Stimulated activated CD4-positive, alpha-beta T cell treated with anti-CD3 and anti-CD28 coated beads, Interleukin-1b, Interleukin-23, amount 100 ng/mL, for 48 hours (primary cell): Measurements from ENCODE around the gene TSFM.
"Not testable (repeated sequence)": the region's sequence is repeated elsewhere in the genome, so short reads cannot be mapped to it uniquely, and the experiment has no call there.

ENCODE experiments used
- DNase-seq: peaks from one replicate; pipeline ENCODE4 v3.0.0-alpha.2; 2020

Gene TSFM

GRCh38 chr12:57816001-57816854 lies 33.6 kb downstream of the TSFM start:
- DNase-seq = no peak

DNA sequence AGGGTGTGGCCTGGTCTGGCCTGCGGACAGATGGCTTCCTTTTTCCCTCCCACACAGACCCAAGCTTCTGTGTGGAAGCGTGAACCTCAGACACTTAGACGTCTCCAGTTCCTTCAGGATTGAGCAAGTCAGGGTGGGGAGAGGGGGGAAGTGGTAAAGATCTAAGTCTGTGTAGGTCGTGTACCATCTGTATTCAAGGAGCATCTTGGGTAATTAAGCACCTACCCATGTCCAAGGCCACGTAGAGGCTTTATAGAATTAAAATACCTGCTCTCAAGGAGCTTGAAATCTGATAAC lies 34.2 kb downstream of the TSFM start:
- DNase-seq = no peak

DNA sequence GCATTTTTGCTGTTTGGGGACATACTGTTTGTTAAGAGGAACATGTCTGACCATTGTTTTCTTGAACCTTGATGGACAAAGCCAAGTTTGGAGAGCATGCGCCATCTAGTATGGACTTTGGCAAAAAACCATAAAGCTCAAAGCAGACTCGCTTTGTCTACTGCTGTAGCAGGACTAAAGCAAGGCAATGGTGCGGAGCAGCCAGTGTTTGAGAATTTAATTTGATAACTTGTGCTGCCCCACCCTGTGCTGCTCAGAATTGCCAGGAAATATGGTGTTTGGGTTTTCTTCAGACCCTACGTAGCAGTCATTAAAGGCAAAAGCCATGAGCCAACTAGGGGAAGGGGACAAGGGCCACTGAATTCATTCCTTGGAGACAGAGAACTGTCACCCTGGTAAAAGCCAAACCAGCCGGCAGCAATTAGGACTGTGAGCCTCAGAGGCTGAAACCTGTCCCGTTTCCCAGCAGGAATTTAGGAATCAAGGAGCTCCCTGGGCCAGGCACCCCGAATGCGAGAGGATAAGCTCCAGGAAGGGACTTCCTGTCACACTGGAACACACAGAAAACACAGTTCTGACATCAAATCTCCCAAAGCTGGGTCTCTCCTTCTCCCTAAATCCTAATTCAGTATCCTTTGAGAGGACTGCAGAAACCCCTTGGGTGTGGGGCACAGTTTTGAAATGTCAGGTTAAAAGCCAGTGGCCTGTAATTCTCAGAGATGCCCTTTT lies 34.8 kb downstream of the TSFM start:
- DNase-seq = no peak

GRCh38 chr12:57817990-57818331 lies 35.4 kb downstream of the TSFM start:
- DNase-seq = not testable (repeated sequence)

- not testable (repeated sequence) for DNase-seq
Observed at GRCh38 chr12:57820119-57820518, 37.5 kb downstream of the TSFM start.

GRCh38 chr12:57821015-57821414 lies 38.4 kb downstream of the TSFM start:
- not testable (repeated sequence) for DNase-seq

GRCh38 chr12:57821474-57822214 lies 39.1 kb downstream of the TSFM start:
- DNase-seq = no peak

DNA sequence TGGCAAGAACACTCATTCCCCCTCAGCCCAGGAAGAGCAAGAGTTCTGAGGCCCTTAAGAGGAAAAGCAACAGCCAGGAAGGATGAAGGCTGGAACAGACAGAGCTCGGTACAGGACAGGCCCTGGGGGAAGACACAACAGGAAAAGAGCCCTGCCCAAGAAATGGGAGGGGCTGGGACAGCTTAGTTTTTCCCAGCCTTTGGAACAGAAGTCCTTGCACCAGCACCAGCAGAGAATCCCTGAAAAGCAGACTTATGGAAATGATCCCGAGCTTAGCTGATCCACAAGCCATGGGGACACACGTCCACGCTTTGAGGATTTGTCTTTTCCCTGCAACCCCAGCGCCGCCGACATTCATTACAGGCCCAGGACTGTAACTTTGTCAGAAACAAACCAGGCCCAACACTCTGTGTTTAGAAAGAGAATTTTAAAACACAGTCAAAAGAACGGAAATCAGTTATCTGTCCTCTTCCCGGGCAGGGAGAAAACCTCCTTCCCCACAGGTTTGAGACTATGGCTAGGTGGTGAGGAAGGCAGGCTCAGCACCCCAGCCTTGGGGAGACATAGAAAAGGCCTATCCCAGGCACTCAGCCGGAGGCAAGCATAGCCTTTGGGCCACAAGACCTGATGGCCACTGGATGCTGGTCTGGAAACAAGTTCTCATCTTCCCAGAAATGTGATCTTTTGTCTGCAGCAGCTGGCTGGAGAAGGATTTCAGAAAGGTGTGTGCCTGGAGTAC lies 40.0 kb downstream of the TSFM start:
- no peak for DNase-seq

GRCh38 chr12:57823131-57823907 lies 40.7 kb downstream of the TSFM start:
- no peak for DNase-seq

- DNase-seq = no peak
Observed at GRCh38 chr12:57823908-57824640, 41.5 kb downstream of the TSFM start.

DNA sequence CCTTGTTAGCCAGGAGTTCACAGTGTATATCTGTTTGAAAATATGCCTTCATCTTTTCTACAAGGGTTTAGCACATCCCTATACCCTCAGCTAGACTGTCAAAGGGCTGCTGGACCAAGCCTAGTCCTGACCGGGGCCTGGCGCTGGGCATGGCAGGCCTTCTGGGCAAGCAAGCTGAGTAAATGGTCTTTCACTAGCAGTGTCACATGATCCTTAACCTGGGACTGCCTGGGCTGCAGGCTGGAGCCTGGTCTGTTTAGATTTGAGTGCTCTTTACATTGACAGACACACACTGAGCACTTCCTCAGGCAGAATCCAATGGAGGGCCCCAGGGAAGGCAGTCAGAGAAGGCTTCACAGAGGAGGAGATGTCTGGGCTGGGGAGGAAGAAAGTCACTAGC lies 42.9 kb downstream of the TSFM start:
- DNase-seq = no peak

GRCh38 chr12:57826400-57826799 lies 43.8 kb downstream of the TSFM start:
- no peak for DNase-seq

GRCh38 chr12:57826966-57827365 lies 44.4 kb downstream of the TSFM start:
- DNase-seq = no peak

DNA sequence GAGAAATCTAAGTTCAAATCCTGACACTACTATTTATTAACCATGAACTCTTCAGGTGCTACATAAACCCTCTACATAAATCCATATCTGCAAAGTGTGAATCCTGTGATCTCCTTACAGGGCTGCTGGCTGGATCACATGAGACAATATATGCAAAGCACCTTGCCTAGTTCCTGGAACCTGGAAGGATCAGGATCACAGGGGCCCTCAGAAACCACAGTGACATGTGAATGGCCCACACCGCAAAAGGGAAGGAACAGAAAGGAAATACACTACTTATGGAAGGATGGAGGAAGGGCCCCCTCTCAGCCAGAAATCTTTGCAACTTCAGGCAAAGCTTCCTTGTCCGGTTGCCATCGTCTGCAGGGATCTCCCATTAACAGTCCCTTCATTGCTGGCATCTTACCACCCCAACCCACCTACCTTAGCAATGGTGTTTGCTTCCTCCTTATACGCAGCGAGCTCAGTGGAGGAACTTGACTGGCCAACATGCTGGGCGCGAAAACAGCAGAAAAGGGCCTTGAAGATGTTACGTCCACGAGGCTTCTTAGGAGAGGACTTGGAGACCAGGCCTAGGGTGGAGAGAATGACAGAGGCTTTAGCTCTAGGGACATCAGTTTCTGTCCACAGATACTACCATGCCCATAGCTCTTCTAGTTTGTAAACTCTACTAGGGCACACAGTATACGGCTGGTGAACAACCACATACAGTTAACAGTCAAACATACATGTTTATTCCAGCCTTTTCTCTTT lies 46.6 kb downstream of the TSFM start:
- DNase-seq = no peak

- DNase-seq = no peak
Observed at GRCh38 chr12:57830393-57830792, 47.8 kb downstream of the TSFM start.

DNA sequence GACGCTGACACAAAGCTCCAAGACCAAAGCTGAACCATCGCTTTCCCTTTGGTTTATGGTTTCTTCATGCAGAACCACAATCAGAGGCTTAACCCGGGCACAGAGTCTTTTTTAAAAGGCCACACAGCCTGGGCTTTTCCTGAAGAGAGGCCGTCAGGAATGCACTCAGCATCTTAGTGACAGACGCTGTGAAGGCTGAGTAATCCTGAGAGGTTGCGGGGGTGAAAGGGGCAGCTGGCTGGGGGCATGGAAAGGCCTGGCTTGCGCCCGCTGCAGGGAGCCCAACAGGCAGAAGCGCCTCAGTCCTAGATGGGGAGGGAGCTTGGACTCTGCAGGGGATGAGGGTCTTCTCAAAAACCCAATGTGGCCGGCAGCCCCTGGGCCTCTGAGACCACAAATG lies 50.4 kb downstream of the TSFM start:
- DNase-seq = no peak

DNA sequence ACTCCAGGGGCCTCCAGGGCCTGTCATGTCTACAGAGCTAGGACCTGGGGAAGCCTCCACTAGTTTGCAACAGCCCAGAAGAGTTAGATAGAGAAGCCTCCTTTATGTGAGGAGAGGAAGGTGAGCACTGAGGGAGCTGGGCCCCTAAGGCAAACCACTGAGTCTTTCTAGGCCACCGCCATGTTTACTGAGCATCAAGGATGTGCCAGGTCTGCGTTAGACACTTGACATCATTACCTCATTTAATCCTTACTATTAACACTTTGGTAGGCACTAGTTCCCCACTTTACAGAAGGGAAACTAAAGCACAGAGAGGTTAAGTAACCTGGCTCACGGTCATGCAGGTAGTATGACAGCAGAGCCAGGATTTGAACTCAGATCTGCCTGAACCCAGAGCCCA lies 51.1 kb downstream of the TSFM start:
- no peak for DNase-seq

GRCh38 chr12:57834086-57834876 lies 51.7 kb downstream of the TSFM start:
- DNase-seq = no peak

- no peak for DNase-seq
Observed at GRCh38 chr12:57835366-57836288, 53.0 kb downstream of the TSFM start.
